Tibial nerve (tissue), 4 donors: ENCODE results near the gene MECP2. TPM values are rescaled to one million over a fixed set of nuclear protein-coding genes. Genes with fewer than 3 reads are reported as not detected.

Source experiments
- DNase-seq, 2 donors: peaks; one replicate each; pipeline ENCODE4 v3.0.0-alpha.2; 2019; ENCODE audit warnings: low spot score in 2 of 2
- H3K27ac ChIP-seq, 4 donors: fragments of 200-600 bp; sonication (generic) in 3 of 4; one replicate each; pipeline ENCODE4 v1.5.1; 2017 to 2019; ENCODE audit warnings: mild to moderate bottlenecking in 1 of 4
- H3K27me3 ChIP-seq, 2 donors: fragments of 200-600 bp; sonication (generic) in 1 of 2; one replicate each; pipeline versions ENCODE4 v1.5.1 to v1.6.0; 2017 to 2019
- H3K36me3 ChIP-seq, 3 donors: fragments of 200-600 bp; sonication (generic); one replicate each; pipeline ENCODE4 v1.5.1; 2018 to 2019
- H3K4me1 ChIP-seq, 4 donors: fragments of 200-600 bp; sonication (generic) in 3 of 4; one replicate each; pipeline ENCODE4 v1.5.1; 2017 to 2019
- H3K4me3 ChIP-seq, 4 donors: fragments of 200-600 bp; sonication (generic) in 3 of 4; one replicate each; pipeline ENCODE4 v1.5.1; 2017 to 2019; ENCODE audit warnings: mild to moderate bottlenecking in 1 of 4, moderate library complexity in 1 of 4
- H3K9me3 ChIP-seq, 4 donors: fragments of 200-600 bp; sonication (generic) in 3 of 4; one replicate each; pipeline ENCODE4 v1.5.1; 2017 to 2019
- EP300 ChIP-seq, 2 donors: sonication (generic); formaldehyde crosslinking; IDR thresholded peaks; one replicate each; pipeline ENCODE4 v1.6.1; 2017; ENCODE audit warnings: antibody characterized with exemption in 2 of 2, mild to moderate bottlenecking in 1 of 2
- POLR2A ChIP-seq, 2 donors: fragments of 450-650 bp; IDR thresholded peaks; one replicate each; pipeline ENCODE4 v1.6.1; 2017; ENCODE audit warnings: antibody characterized with exemption in 2 of 2, mild to moderate bottlenecking in 2 of 2, moderate library complexity in 2 of 2
- WGBS, 2 donors: methylation state at CpG; one replicate each; pipeline ENCODE4 v1.1.5; 2018; 5-methylcytosine and 5-hydroxymethylcytosine counted together
- total RNA-seq, 4 donors: library from RNA; depleted of rRNA; stranded (reverse); fragments of >200 nt; gene quantifications; one replicate each; pipeline ENCODE4 v1.1.0, GENCODE V29; 2016
- TF ChIP-seq, protein P1 (sequence below), 5 experiments: fragments of 200-600 bp in 3 of 5; fragments of 450-650 bp in 2 of 5; sonication (generic) in 3 of 5; IDR thresholded peaks; one replicate each; pipeline ENCODE4 v1.5.1; 2016 to 2019; ENCODE audit warnings: antibody characterized with exemption in 5 of 5, mild to moderate bottlenecking in 3 of 5, moderate library complexity in 2 of 5

The MECP2 gene
- total RNA-seq, 4 donors from 2014 or later: 71.6 to 96.5 (median 83.1) TPM

DNA sequence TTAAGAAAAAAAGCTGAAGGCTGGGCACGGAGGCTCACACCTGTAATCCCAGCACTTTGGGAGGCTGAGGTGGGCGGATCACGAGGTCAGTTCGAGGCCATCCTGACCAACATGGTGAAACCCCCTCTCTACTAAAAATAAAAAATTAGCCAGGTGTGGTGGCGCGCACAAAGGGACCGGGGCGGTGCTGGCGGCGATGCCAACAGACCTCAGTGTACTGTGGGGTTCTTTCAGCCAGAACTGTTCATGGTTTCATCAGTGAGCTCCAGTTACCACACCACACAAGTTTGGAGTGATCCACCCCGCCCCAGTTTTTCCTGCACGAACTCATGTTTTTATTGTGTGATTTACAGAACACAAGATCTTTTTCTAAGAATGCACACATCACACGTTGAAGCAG lies 56.7 kb downstream of the MECP2 start:
- Histone ChIP-seq H3K27ac (peak overlapping the region in 2 of 4 donors; percentile 28 to 47), H3K9me3 (no peaks in the 10 kb centered on the region), H3K4me3 (no peak overlapping the region), H3K36me3 (no peaks in the 10 kb centered on the region), H3K4me1 (peaks cover 0 to 76% (median 17%) of the 10 kb centered on the region in 4 donors), H3K27me3 (no peaks in the 10 kb centered on the region)
- WGBS, 2 donors: 75 to 84% methylated on average over 11 to 13 of the region's 13 CpGs
- no peak for TF ChIP-seq EP300 (IDR thresholded peaks at IDR 0.05)
- no peak for TF ChIP-seq POLR2A (IDR thresholded peaks at IDR 0.05)
- TF ChIP-seq, protein P1, sequence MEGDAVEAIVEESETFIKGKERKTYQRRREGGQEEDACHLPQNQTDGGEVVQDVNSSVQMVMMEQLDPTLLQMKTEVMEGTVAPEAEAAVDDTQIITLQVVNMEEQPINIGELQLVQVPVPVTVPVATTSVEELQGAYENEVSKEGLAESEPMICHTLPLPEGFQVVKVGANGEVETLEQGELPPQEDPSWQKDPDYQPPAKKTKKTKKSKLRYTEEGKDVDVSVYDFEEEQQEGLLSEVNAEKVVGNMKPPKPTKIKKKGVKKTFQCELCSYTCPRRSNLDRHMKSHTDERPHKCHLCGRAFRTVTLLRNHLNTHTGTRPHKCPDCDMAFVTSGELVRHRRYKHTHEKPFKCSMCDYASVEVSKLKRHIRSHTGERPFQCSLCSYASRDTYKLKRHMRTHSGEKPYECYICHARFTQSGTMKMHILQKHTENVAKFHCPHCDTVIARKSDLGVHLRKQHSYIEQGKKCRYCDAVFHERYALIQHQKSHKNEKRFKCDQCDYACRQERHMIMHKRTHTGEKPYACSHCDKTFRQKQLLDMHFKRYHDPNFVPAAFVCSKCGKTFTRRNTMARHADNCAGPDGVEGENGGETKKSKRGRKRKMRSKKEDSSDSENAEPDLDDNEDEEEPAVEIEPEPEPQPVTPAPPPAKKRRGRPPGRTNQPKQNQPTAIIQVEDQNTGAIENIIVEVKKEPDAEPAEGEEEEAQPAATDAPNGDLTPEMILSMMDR (IDR thresholded peaks at IDR 0.05): no peak
- DNase-seq: no peak

DNA sequence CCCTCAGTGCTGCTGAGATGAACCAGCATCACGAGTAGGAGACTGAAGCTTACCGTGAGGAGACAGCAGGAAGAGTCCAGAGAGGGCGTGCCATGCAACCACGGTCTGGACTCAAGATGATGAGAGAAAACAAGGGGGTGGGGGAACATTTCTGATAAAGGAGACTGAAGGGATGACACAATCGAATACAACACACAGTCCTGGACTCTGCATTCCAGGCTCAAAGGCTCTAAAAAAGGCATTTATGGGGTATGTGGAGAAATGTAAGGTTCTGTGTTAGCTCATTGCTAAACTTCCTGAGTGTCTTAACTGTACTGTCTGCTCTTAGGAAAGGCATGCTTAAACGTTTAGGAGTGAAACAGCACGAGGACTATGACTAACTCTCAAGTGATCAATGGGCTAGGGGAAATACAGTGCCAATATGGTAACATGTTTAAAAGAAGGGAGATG lies 57.2 kb downstream of the MECP2 start:
- Histone ChIP-seq H3K36me3 (no peaks in the 10 kb centered on the region), H3K9me3 (no peaks in the 10 kb centered on the region), H3K4me3 (no peak overlapping the region), H3K27ac (peak overlapping the region in 2 of 4 donors; percentile 47 to 67), H3K27me3 (no peaks in the 10 kb centered on the region), H3K4me1 (peaks cover 0 to 76% (median 17%) of the 10 kb centered on the region in 4 donors)
- WGBS, 2 donors: 15 to 46% methylated on average over 7 of the region's 7 CpGs
- no peak for DNase-seq
- TF ChIP-seq, protein P1 (IDR thresholded peaks at IDR 0.05): no peak
- peak in 1 of 2 donors; percentile 20 for TF ChIP-seq EP300 (IDR thresholded peaks at IDR 0.05)
- TF ChIP-seq POLR2A (IDR thresholded peaks at IDR 0.05): no peak

DNA sequence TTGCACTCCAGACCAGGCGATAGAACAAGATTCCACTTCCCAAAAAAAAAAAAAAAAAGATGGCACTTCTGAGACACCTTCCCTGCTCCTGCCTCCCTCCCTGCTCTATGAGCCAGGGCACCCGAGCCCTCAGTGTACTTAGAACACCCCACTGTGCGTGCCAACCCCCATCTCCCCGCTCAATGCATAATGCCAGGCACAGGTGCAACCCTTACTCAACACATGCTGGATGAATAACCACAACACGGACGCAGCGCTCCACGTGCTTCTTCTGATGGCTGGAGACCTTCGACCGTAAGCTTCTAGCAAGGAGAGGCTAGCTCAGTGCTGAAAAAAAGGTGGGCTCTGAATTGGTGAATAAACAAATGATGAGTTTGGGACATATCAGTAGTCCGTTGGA lies 57.9 kb downstream of the MECP2 start:
- DNase-seq: no peak
- TF ChIP-seq EP300 (IDR thresholded peaks at IDR 0.05): no peak
- TF ChIP-seq, protein P1 (IDR thresholded peaks at IDR 0.05): no peak
- TF ChIP-seq POLR2A (IDR thresholded peaks at IDR 0.05): no peak
- WGBS, 2 donors: 81 to 83% methylated on average over 11 of the region's 11 CpGs
- Histone ChIP-seq H3K36me3 (no peaks in the 10 kb centered on the region), H3K9me3 (no peaks in the 10 kb centered on the region), H3K27me3 (no peaks in the 10 kb centered on the region), H3K27ac (peak overlapping the region in 2 of 4 donors; percentile 47 to 67), H3K4me1 (peaks cover 0 to 75% (median 17%) of the 10 kb centered on the region in 4 donors), H3K4me3 (no peak overlapping the region)

DNA sequence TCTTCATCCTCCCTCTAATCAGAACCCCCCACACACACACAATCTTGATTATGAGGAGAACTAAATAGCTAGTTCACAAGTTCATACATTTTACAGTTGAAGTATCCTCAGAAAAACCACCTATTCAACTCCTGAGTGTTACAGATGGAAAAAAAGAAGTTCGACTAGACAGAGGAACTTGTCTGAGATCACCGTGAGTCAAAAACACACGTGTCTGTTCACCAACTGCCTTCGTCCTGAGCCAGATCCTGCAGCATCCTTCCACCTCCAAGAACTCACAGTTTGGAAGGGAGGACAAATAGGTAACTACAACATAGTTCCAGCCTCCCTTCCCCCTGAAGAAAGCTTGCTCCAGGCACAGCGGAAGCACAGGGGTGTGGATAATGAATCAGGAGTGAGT lies 58.9 kb downstream of the MECP2 start:
- no peaks in the 10 kb centered on the region for H3K27me3 ChIP-seq
- H3K4me3 ChIP-seq: no peak overlapping the region
- no peaks in the 10 kb centered on the region for H3K36me3 ChIP-seq
- no peak overlapping the region for H3K27ac ChIP-seq
- H3K9me3 ChIP-seq: no peaks in the 10 kb centered on the region
- TF ChIP-seq POLR2A (IDR thresholded peaks at IDR 0.05) (no peak), EP300 (IDR thresholded peaks at IDR 0.05) (no peak)
- TF ChIP-seq, protein P1 (IDR thresholded peaks at IDR 0.05): no peak
- peaks cover 0 to 70% (median 16%) of the 10 kb centered on the region in 4 donors for H3K4me1 ChIP-seq
- DNase-seq: no peak
- 67 to 76% methylated on average over 5 of the region's 5 CpGs for WGBS, 2 donors

DNA sequence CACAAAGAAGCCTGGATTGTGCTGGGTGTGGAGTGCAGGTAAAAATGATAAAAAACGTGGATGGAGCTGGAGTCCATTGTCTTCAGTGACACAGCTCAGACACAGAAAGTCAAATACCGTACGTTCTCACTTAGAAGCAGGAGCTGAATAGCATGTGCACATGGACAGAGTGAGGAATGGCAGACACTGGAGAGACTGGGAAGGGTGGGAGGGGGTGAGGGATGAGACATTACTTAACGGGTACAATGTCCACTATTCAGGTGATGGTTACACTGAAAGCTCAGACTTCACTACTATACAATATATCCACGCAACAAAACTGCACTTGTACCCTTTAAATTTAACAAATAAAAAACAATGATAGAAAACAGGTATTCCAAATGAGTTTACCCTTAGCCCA lies 59.8 kb downstream of the MECP2 start:
- Histone ChIP-seq H3K36me3 (no peaks in the 10 kb centered on the region), H3K9me3 (no peaks in the 10 kb centered on the region), H3K27me3 (no peaks in the 10 kb centered on the region), H3K4me1 (peaks cover 0 to 70% (median 14%) of the 10 kb centered on the region in 4 donors), H3K4me3 (no peak overlapping the region), H3K27ac (no peak overlapping the region)
- 73 to 74% methylated on average over 5 of the region's 5 CpGs for WGBS, 2 donors
- TF ChIP-seq POLR2A (IDR thresholded peaks at IDR 0.05) (no peak), EP300 (IDR thresholded peaks at IDR 0.05) (no peak)
- TF ChIP-seq, protein P1 (IDR thresholded peaks at IDR 0.05): no peak
- DNase-seq: no peak
